HepG2 (cell line): ENCODE results near the gene RGN. TPM values are rescaled to one million over a fixed set of nuclear protein-coding genes. Genes with fewer than 3 reads are reported as not detected.

Experiments
- ATF2 ChIP-seq: sonication (generic); formaldehyde crosslinking; IDR thresholded peaks from 2 replicates; pipeline ENCODE4 v1.4.0; 2020; ENCODE audit warnings: missing genetic modification reagents
- CCAR2 ChIP-seq: fragments of 200-400 bp; formaldehyde crosslinking; optimal IDR thresholded peaks from 2 replicates; pipeline ENCODE3; 2018; ENCODE audit warnings: low read depth, mild to moderate bottlenecking, low read length, moderate library complexity
- CREB1 ChIP-seq, 2 experiments: fragments of 450-650 bp in 1 of 2; IDR thresholded peaks; 2 replicates each; pipeline ENCODE4 v1.6.1; 2016 to 2017; ENCODE audit warnings: control low read depth in 1 of 2, mild to moderate bottlenecking in 1 of 2, missing compliant biosample characterization in 1 of 2, missing genetic modification characterization in 1 of 2
- CTCF ChIP-seq: sonication (generic); formaldehyde crosslinking; IDR thresholded peaks from 2 replicates; pipeline ENCODE4 v1.5.0; 2020; ENCODE audit warnings: mild to moderate bottlenecking, missing genetic modification reagents, moderate library complexity
- DZIP1 ChIP-seq: sonication (generic); formaldehyde crosslinking; IDR thresholded peaks from 2 replicates; pipeline ENCODE4 v1.5.0; 2020; ENCODE audit warnings: mild to moderate bottlenecking, missing genetic modification reagents
- HNF4G ChIP-seq, 2 experiments: sonication (generic) in 1 of 2; formaldehyde crosslinking in 1 of 2; IDR thresholded peaks; 2 replicates each; pipeline versions ENCODE4 v1.4.0 to v1.6.1; 2011 to 2020; ENCODE audit warnings: borderline replicate concordance in 2 of 2, low read depth in 2 of 2, mild to moderate bottlenecking in 2 of 2, low read length in 1 of 2, missing genetic modification reagents in 1 of 2, moderate library complexity in 1 of 2
- IRF2 ChIP-seq: IDR thresholded peaks from 2 replicates; pipeline ENCODE4 v1.6.1; 2018; ENCODE audit warnings: missing genetic modification reagents, missing compliant biosample characterization
- KAT7 ChIP-seq: IDR thresholded peaks from 2 replicates; pipeline ENCODE4 v1.6.1; 2018; ENCODE audit warnings: borderline replicate concordance, missing compliant biosample characterization
- SMAD1 ChIP-seq: sonication (generic); formaldehyde crosslinking; IDR thresholded peaks from 2 replicates; pipeline ENCODE4 v1.4.0; 2020; ENCODE audit warnings: missing genetic modification reagents, low read depth, mild to moderate bottlenecking, borderline replicate concordance
- SMAD3 ChIP-seq: sonication (generic); formaldehyde crosslinking; IDR thresholded peaks from 2 replicates; pipeline ENCODE4 v1.4.0; 2020; ENCODE audit warnings: missing genetic modification reagents
- SNAPC5 ChIP-seq: sonication (generic); formaldehyde crosslinking; IDR thresholded peaks from 2 replicates; pipeline ENCODE4 v1.8.1; 2023; ENCODE audit warnings: mild to moderate bottlenecking, missing genetic modification reagents, borderline replicate concordance
- SOX6 ChIP-seq, 2 experiments: fragments of 450-650 bp in 1 of 2; sonication (generic) in 1 of 2; formaldehyde crosslinking in 1 of 2; IDR thresholded peaks; 2 replicates each; pipeline versions ENCODE4 v1.4.0 to v1.6.1; 2017 to 2020; ENCODE audit warnings: antibody characterized with exemption in 1 of 2, mild to moderate bottlenecking in 1 of 2, missing genetic modification reagents in 1 of 2
- ZMAT5 ChIP-seq: sonication (generic); formaldehyde crosslinking; IDR thresholded peaks from 2 replicates; pipeline ENCODE4 v1.5.0; 2020; ENCODE audit warnings: mild to moderate bottlenecking, low read depth, missing genetic modification reagents, borderline replicate concordance
- ZNF362 ChIP-seq: sonication (generic); formaldehyde crosslinking; IDR thresholded peaks from 2 replicates; pipeline ENCODE4 v1.4.0; 2020; ENCODE audit warnings: missing genetic modification reagents, mild to moderate bottlenecking, borderline replicate concordance
- ZNF446 ChIP-seq: sonication (generic); formaldehyde crosslinking; IDR thresholded peaks from 2 replicates; pipeline ENCODE4 v1.5.0; 2020; ENCODE audit warnings: mild to moderate bottlenecking, missing genetic modification reagents
- ZNF746 ChIP-seq: sonication (generic); formaldehyde crosslinking; IDR thresholded peaks from 2 replicates; pipeline ENCODE4 v1.8.0; 2022; ENCODE audit warnings: mild to moderate bottlenecking, missing genetic modification reagents
- polyA plus RNA-seq, 8 experiments: library from polyadenylated mRNA; depleted of rRNA in 3 of 8; stranded (reverse) in 7 of 8; unstranded in 1 of 8; fragments of >200 nt; fragmentation: Illumina TruSeq in 4 of 8; extraction: Trizol in 4 of 8; gene quantifications; 2 replicates each; pipeline versions ENCODE4 v1.2.1 to v1.2.3, GENCODE V29; 2011 to 2016; ENCODE audit warnings: low read depth in 4 of 8, missing spikeins in 1 of 8, mixed read lengths in 1 of 8; ENCODE audit not compliant: insufficient read depth in 1 of 8
- total RNA-seq, 5 experiments: library from RNA; depleted of rRNA; stranded (reverse); fragments of >200 nt; fragmentation: Illumina TruSeq; extraction: Trizol; gene quantifications; 2 replicates each; pipeline ENCODE4 v1.2.3, GENCODE V29; 2016; ENCODE audit warnings: low read depth in 1 of 5

The RGN gene
- total and polyA plus RNA-seq, 2 of the 13 experiments (the other 11 are each of a cell fraction or from before 2014, with no cell fraction given) = 19.6 to 74.4 TPM

GRCh38 chrX:47068720-47069119, 9.5 kb upstream of the RGN start (continued):
- TF ChIP-seq ATF2 (CRISPR knock-in tag) = no peak
- TF ChIP-seq ZNF746 (CRISPR knock-in tag) = no peak
- TF ChIP-seq SOX6 (IDR thresholded peaks at IDR 0.05) = no peak
- peak; percentile 54 for TF ChIP-seq SOX6 (CRISPR knock-in tag; IDR thresholded peaks at IDR 0.05)
- TF ChIP-seq SMAD3 = no peak
- TF ChIP-seq ZMAT5 = no peak
- no peak for TF ChIP-seq ZNF362 (CRISPR knock-in tag)
- no peak for TF ChIP-seq KAT7
- no peak for TF ChIP-seq CCAR2
- peak; percentile 59 for TF ChIP-seq HNF4G (IDR thresholded peaks at IDR 0.05; ENCODE audit: borderline replicate concordance, low read depth, low read length)
- TF ChIP-seq HNF4G (CRISPR knock-in tag; IDR thresholded peaks at IDR 0.05; ENCODE audit: borderline replicate concordance, low read depth) = no peak
- no peak for TF ChIP-seq SNAPC5 (CRISPR knock-in tag)
- no peak for TF ChIP-seq SMAD1 (CRISPR knock-in tag)
- TF ChIP-seq CREB1 (IDR thresholded peaks at IDR 0.05) = no peak
- peak; percentile 23; the same call in 1 of the 2 replicates for TF ChIP-seq CREB1 (CRISPR knock-in tag; IDR thresholded peaks at IDR 0.05)
- no peak for TF ChIP-seq DZIP1 (CRISPR knock-in tag)
- no peak for TF ChIP-seq ZNF446 (CRISPR knock-in tag)
- TF ChIP-seq IRF2 (CRISPR knock-in tag) = no peak
- no peak for TF ChIP-seq CTCF (CRISPR knock-in tag)
